ENCODE results near the gene ZNF555. TPM values are rescaled to one million over a fixed set of nuclear protein-coding genes. Genes with fewer than 3 reads are reported as not detected.

Gene ZNF555
- total and polyA plus RNA-seq, 2 of the 13 experiments (the other 11 are each of a cell fraction or from before 2014, with no cell fraction given): 5.0 to 8.0 TPM

DNA sequence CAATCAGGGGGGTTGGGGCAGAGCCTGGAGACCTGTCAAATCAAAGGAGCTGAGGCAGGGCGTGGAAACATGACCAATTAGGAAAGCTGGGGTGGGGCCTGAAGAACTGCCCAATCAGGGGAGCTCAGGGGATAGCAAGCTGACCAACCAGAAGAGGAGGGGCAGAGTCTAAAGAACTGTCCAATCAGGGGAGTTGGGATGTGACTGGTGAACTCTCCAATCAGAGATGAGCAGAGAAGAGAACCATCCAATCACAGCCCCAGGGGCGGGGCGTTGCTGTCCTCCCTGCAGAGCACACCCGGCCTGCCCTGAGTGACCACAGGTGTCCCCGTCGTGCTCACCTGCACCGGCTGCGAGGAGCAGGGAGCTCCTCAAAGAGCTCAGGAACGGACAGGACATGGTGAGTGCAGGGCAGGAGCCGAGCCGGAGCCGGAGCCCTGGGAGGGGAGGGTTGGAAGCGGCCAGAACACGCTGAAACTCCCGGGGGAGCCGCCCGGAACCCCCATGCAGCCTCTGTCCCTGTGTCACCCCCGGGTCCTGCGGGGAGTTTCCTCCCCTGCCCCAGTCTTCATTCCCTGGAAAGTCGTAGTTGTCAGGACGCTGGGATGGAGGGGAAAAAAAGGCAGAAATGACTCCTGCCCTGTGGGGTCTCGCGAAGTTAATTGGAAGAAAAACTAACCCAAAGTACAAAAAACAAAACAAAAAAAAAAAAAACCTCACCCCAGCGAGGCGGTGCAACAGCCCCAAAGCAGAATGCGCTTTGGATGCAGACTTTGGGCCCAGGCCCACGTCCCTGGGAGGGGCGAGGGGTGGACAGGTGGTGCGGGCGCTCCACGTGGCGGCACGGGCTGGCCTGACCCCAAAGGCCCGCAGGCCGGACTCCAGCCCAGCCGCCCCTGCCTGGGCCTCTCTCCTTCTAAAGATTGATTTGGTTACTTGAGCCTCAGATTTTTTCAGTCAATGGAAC lies 26.0 kb downstream of the ZNF555 start, which contains the start of gene ZNF556:
Gene ZNF556, plus strand, starts transcription at position 311 of the 967 bp plus-strand sequence. Its CDS starts 87 bp downstream, at position 398.
- in situ Hi-C loops (cut with HindIII; ENCODE audit: extremely low pct_ligation_motif_present, low pct_unique_long_range_greater_than_20kb): no loop called here
- TF ChIP-seq CREB1 (IDR thresholded peaks at IDR 0.05) (peak; percentile 77), CREB1 (CRISPR knock-in tag; IDR thresholded peaks at IDR 0.05) (peak; percentile 76), ZNF615 (CRISPR knock-in tag; IDR thresholded peaks at IDR 0.05; ENCODE audit: borderline replicate concordance) (no peak), ZFP41 (CRISPR knock-in tag; IDR thresholded peaks at IDR 0.05; ENCODE audit: borderline replicate concordance) (peak; percentile 70; the same call in 1 of the 2 replicates), BORCS8-MEF2B (CRISPR knock-in tag; IDR thresholded peaks at IDR 0.05) (peak; percentile 36; the same call in 1 of the 2 replicates), FOXO1 (CRISPR knock-in tag; IDR thresholded peaks at IDR 0.05) (peak; percentile 67; the same call in 1 of the 2 replicates), PHF8 (CRISPR knock-in tag; IDR thresholded peaks at IDR 0.05) (peak; percentile 85), ZSCAN25 (CRISPR knock-in tag; IDR thresholded peaks at IDR 0.05) (no peak), ZFY (CRISPR knock-in tag; IDR thresholded peaks at IDR 0.05) (peak; percentile 88), ZEB1 (IDR thresholded peaks at IDR 0.05; ENCODE audit: insufficient replicate concordance, low read depth) (peak; percentile 90), NCOA2 (CRISPR knock-in tag; IDR thresholded peaks at IDR 0.05) (peak; percentile 9; the same call in 1 of the 2 replicates), GABPA (IDR thresholded peaks at IDR 0.05; ENCODE audit: low read depth, low read length) (no peak), GABPA (CRISPR knock-in tag; IDR thresholded peaks at IDR 0.05; ENCODE audit: low read depth) (peak; percentile 18; the same call in 1 of the 2 replicates), SNAI1 (CRISPR knock-in tag; IDR thresholded peaks at IDR 0.05; ENCODE audit: borderline replicate concordance) (peak; percentile 62; the same call in 1 of the 2 replicates)
- TF ChIP-seq, protein P1, sequence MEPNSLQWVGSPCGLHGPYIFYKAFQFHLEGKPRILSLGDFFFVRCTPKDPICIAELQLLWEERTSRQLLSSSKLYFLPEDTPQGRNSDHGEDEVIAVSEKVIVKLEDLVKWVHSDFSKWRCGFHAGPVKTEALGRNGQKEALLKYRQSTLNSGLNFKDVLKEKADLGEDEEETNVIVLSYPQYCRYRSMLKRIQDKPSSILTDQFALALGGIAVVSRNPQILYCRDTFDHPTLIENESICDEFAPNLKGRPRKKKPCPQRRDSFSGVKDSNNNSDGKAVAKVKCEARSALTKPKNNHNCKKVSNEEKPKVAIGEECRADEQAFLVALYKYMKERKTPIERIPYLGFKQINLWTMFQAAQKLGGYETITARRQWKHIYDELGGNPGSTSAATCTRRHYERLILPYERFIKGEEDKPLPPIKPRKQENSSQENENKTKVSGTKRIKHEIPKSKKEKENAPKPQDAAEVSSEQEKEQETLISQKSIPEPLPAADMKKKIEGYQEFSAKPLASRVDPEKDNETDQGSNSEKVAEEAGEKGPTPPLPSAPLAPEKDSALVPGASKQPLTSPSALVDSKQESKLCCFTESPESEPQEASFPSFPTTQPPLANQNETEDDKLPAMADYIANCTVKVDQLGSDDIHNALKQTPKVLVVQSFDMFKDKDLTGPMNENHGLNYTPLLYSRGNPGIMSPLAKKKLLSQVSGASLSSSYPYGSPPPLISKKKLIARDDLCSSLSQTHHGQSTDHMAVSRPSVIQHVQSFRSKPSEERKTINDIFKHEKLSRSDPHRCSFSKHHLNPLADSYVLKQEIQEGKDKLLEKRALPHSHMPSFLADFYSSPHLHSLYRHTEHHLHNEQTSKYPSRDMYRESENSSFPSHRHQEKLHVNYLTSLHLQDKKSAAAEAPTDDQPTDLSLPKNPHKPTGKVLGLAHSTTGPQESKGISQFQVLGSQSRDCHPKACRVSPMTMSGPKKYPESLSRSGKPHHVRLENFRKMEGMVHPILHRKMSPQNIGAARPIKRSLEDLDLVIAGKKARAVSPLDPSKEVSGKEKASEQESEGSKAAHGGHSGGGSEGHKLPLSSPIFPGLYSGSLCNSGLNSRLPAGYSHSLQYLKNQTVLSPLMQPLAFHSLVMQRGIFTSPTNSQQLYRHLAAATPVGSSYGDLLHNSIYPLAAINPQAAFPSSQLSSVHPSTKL (CRISPR knock-in tag; IDR thresholded peaks at IDR 0.05): no peak
- TF ChIP-seq, protein P2, sequence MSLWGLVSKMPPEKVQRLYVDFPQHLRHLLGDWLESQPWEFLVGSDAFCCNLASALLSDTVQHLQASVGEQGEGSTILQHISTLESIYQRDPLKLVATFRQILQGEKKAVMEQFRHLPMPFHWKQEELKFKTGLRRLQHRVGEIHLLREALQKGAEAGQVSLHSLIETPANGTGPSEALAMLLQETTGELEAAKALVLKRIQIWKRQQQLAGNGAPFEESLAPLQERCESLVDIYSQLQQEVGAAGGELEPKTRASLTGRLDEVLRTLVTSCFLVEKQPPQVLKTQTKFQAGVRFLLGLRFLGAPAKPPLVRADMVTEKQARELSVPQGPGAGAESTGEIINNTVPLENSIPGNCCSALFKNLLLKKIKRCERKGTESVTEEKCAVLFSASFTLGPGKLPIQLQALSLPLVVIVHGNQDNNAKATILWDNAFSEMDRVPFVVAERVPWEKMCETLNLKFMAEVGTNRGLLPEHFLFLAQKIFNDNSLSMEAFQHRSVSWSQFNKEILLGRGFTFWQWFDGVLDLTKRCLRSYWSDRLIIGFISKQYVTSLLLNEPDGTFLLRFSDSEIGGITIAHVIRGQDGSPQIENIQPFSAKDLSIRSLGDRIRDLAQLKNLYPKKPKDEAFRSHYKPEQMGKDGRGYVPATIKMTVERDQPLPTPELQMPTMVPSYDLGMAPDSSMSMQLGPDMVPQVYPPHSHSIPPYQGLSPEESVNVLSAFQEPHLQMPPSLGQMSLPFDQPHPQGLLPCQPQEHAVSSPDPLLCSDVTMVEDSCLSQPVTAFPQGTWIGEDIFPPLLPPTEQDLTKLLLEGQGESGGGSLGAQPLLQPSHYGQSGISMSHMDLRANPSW (CRISPR knock-in tag; IDR thresholded peaks at IDR 0.05; ENCODE audit: borderline replicate concordance): no peak

More for the DNA sequence above, 26.0 kb downstream of the ZNF555 start, which contains the start of gene ZNF556:
- ChIA-PET CTCF (ENCODE audit: low intra/inter-chr PET ratio, low total read pairs) (no interaction called here), POLR2A (interaction anchor here (0.5 to 3.1 kb wide), 35 partner anchors 9 to 1374 kb away, joined by 3 to 49 read pairs (median 6); partner anchors contain the start of genes GADD45B, SGTA, THOP1 and ZNF554)
- Histone ChIP-seq H3K36me3 (replicated peaks in 1 of 2; ENCODE audit: control insufficient read depth in 1 of 2, insufficient read depth in 2 of 2, low read length in 2 of 2) (no peaks in the 10 kb centered on the region), H2AFZ (ENCODE audit: low read length) (no peak within 1 kb of the TSS), H3K9me3 (ENCODE audit: low read length) (no peaks in the 10 kb centered on the region), H3K4me3 (replicated peaks in 1 of 3; ENCODE audit: insufficient read depth in 1 of 3, low read depth in 2 of 3, low read length in 3 of 3) (peak within 1 kb of the TSS; percentile 72 to 94 (median 80)), H3K27me3 (ENCODE audit: control insufficient read depth in 1 of 2, insufficient read depth in 2 of 2, low read length in 2 of 2) (no peaks in the 10 kb centered on the region), H3K4me2 (ENCODE audit: low read depth, low read length) (peak within 1 kb of the TSS; percentile 93), H4K20me1 (ENCODE audit: insufficient read depth, low read length) (peaks cover 2% of the 10 kb centered on the region; the same call in 1 of the 2 replicates), H3K4me1 (ENCODE audit: insufficient read depth, low read length) (peaks cover 41% of the 10 kb centered on the region), H3K79me2 (ENCODE audit: insufficient read depth, low read length) (peaks cover 25% of the 10 kb centered on the region), H3K27ac (ENCODE audit: extremely low read length, insufficient read depth, low read length) (peak within 1 kb of the TSS; percentile 90), H3K9ac (ENCODE audit: insufficient read depth, low read depth, low read length) (peak within 1 kb of the TSS; percentile 88)
- 1% methylated on average over 19 of the region's 36 CpGs for WGBS (ENCODE audit: low lambda C conversion rate)
- peak; percentile 100 for FAIRE-seq
- peak; percentile 100 for DNase-seq (ENCODE audit: low spot score)
- intact Hi-C loops (cut with micrococcal nuclease; ENCODE audit: unreplicated experiment): loop anchor here (1.0 to 2.0 kb wide), 2 partner anchors 49 to 84 kb away; partner anchors contain the start of genes SGTA and ZNF554
- BruUV-seq (replicated peaks): TSS peak; percentile 83
- peak; percentile 96 for ATAC-seq
